Smooth muscle cell of the brain vasculature (primary cell): ENCODE results near the gene PHACTR1.
A peak's percentile ranks its signal among the peaks of the same experiment; 100 is the strongest.

ENCODE experiments used
- DNase-seq: peaks from one replicate; pipeline ENCODE4 v3.0.0-alpha.2; 2012; ENCODE audit warnings: low read depth, low spot score

PHACTR1 gene

DNA sequence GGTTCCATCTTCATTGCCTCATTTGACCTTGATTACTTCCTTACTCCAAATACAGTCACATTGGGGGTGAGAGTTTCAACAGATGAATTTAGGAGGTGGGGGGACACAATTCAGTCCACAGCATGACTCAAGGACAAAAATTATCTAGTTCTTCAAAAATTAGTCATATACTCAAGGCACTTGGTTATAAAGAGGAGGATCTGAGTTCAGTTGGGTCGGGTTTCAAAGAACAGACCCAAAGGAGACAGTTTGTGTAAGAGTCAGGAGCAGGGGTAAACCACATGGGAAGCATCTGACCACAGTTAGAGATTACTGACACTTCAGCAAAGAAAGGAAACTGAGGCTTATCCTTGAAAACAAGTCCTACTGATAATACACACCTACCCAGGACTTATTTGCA is 473.8 kb downstream of the PHACTR1 start:
- no peak for DNase-seq

DNA sequence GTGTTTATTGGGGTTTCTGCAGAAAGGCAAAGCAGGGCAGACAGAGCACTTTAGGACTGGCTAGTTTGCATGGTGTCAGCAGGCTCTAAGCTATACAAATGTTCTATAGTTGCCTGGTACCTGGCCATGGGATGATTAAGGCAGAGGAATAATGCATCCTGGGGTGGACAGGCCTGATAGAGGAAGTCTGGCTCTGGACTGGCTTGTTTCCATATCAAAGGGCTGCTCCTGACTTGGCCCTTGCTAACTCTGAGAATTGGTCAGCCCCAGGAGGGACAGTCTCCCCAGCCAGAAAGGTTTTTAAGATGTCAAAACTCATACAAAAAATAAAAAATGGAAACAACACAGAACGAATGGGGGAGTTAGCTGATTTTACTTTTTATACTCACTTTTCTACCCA is 474.9 kb downstream of the PHACTR1 start:
- no peak for DNase-seq

DNA sequence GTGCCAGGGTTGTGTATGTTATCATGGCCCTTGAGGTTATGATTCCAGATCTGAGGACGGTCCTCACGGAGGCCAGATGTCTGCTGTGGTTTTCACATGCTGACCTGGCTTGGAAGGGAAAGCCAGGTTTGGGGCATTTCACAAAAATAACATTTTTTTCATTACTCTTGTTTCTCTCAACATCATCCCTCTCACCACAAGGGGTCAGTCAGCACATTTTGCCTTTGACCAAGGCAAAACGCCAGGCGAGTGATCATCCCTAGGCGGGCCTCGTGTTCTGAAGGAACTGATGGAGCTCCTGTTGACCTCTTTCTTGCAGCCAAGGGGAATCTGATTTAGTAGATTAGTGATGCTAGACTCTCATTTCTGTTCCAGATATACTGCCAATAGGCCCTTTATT is 478.3 kb downstream of the PHACTR1 start:
- DNase-seq = peak; percentile 18

DNA sequence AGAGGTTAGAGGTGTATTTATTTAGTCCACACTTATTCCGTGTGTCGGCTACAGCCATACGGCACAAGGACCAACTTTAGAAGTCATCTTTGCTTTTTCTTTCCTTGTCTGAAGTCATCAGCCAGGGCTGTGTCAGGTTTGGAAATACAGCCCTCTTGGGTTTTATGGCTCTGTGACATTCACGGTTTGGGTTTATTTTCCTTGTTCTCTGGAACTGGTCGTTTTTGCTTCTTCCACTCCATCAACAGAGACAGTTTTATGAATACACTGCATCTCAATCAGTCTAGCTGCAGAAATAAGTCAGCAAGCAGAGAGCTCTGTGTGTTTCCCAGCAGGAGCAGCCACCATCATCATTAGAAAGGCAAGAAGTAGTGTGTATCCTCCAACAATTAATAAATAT is 479.2 kb downstream of the PHACTR1 start:
- DNase-seq = no peak

DNA sequence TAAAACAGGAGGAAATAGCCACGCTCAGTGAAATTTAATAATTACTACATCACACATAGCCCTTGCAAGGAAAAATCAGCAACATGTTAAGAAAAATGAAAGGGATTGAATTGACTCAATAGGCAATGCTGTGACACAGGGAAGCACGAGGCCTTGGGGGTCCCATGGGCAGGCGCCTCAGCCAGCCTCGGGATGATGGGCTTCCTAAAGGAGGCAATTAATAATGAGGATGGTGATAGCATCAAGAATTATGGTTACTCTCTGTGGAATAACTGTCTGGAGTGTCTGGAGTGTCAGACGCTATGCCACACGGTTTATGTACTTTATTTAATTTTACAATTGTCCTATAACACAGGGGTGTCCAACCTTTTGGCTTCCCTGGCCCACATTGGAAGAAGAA is 481.6 kb downstream of the PHACTR1 start:
- no peak for DNase-seq

DNA sequence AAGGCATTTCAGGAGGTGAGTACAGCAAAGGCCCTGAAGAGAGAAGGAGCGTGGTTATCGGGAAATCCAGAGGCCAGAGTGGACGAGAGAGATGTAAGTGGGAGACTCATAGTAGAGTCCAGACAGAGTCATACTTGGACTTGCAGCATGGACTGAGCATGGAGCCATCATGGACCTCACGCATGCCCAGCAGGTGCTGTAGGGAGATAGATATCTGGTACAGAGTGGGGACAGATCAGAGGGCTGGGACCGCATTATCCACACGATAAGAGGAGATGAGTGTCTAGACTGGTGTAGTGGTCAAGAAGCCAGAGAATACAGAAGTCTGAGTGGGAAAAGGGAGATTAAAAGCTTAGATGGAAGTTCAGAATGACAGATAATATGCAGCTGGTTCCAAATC is 484.8 kb downstream of the PHACTR1 start:
- no peak for DNase-seq

DNA sequence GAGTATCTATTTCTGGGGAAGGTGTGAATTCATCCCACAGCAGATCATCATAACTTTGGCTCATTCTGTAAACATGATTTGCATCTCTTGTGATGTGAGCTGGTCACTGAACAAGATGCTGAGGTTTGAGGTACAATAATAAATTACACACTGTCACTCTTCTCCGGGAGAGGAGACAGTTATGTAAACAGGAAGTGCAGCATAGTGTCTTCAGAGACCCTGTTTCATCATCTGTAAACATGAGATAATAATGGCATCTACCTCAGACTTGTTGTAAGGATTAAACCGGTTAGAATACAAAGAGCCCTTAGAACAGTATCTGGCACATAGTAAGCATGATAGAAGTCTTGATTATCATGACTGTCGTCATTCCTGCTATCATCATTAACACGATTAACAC is 486.6 kb downstream of the PHACTR1 start:
- DNase-seq = no peak

DNA sequence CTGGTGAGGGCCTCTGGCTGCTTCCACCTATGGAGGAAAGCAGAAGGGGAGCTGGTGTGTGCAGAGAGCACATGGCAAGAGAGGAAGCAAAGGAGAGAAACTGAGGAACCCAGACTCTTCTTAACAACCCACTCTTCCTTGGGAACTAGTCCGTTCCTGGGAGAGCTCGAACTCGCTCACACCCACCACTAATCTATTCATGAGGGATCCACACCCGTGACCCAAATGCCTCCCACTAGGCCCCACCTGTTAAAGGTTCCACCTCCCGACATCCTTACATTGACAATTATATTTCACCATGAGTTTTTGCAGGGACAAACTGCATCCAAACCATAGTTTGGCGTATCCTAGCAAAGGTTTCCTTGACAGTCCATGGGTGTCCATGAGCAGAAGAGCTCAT is 488.5 kb downstream of the PHACTR1 start:
- DNase-seq = no peak

DNA sequence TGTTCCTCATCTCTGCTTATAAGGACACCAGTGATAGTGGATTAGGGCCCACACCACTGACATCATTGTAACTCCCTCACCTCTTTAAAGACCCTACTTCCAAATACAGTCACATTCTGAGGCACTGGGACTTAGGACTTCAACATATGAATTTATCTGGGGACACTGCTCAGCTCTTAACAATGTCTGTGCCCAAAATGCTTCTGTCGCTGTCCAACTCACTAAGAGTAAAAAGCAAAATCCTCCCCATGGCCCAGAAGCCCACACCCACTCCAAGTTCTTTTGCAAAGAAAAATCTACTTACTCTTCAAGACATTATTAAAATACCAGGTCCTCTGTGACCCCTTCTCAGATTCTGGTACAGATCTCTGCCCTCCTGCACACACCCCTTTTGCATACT is 495.5 kb downstream of the PHACTR1 start:
- DNase-seq = no peak

DNA sequence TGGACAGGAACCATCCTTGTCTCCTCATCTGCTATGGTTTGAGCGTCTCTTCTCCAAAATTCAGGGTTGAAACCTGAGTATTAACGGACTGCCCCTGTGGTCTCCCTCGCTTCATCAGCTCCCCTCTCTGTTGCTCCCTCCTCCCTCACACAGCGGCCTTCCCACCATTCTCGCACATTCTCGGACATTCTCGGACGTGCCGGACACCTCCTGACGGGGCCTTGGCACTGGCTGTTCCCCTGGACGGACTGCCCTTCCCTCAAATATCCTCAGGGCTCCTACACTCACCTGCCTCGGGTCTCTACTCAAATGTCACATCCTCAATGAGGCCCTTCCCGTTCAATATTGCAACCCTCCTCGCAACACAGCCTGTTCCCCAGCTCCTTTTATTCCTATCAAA is 496.0 kb downstream of the PHACTR1 start:
- no peak for DNase-seq

DNA sequence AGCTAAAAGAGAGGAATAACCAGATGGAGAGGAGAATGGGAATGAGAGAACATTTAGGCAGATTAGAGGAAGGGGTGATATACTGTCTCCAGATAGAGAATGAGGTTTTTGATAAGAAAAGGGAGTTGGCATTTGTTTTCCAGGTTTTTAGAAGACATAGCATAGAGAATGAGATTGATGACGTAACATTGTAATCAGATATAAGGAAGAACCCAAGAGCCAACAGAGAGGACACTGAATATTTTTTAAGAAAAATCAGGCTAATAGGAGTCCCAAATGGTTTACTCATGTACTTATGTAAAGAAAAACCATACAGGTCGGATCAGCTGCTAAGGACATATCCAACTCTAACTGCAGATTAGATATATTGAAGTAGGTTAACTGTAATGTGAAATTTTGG is 498.8 kb downstream of the PHACTR1 start:
- no peak for DNase-seq

DNA sequence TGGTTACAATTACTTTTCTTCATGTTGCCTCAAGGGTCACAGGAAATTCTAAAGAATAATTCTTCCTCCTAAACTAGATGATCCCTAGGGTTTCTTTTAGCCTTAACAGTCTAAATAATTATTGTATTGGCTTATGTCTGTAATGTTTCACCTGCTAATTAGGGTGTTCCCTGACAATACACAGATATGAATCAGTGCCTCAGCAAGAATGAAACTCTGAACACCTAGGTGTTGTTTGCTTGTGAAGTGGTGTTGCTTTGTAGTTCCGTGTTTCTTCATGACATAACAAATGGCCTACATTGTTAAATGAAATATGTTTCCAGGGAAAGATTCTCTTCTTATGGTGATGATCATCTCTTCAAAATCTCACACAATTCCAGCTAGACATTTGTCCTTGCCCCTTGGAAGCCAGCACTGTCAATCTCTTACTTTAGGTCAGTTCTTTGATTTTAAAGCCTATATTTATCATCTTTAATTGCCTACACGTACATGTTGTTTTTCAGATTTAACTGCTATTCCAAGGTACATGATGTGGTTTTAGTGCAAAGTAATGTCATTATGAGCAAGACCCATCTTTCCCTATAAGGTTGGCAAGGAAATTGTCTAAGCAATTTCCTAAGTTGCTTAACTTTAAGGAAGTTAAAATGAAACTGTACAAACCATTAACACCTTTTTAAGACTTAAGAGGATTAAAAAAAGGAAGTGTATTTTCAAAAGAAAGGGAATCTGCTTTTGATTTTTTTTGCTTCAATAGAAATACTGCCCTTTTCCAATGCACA is 499.9 kb downstream of the PHACTR1 start:
- no peak for DNase-seq

DNA sequence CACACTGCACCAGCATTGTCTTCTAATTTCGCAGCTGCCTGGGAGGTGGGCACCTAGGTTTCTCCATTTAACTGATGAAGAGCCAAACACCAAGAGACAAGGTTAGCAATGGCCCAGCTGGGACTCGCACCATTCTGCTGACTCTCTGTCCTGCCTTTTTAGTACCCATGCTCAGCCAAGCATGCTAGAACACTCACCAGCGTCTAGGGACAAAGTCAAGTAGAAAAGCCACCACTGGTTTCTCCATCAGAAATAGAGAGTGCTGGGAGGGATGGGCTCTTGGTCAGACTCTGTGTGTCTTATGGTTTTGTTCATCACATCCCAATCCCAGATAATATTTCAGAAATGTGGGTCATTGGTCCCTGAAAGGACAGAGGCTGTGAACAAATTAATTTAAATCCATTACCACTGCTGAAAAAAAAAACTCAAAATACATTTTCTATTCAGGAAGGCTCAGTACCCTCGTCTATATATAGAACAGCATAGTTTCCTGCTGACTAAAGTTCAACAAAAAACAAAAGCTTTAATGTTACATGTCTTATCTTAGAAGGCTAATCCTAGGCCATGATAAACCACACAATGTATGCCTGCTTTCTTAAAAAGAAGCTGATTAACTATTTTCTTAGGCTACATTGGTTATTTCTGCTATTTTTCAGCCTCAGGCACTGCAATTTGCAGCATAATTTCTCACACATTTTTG is 500.8 kb downstream of the PHACTR1 start:
- no peak for DNase-seq

DNA sequence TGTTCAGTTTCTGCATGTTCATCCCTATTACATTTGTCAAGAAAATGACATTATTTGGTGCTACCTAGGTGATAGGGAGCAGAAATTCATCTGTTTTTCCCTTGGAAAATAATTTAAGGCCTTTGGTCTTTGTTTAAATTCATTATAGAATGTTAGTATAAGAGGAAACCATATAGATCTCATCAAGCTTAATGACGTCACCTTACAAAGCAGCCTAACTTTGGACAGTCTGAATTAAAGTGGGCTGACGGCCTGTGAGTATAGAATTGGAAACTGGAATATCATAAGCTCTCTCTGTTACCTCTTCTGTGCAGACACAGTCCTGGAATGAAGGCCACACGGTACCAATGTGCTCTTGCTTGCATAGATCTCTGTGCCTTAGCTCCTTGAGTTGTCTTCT is 503.7 kb downstream of the PHACTR1 start:
- DNase-seq = no peak

DNA sequence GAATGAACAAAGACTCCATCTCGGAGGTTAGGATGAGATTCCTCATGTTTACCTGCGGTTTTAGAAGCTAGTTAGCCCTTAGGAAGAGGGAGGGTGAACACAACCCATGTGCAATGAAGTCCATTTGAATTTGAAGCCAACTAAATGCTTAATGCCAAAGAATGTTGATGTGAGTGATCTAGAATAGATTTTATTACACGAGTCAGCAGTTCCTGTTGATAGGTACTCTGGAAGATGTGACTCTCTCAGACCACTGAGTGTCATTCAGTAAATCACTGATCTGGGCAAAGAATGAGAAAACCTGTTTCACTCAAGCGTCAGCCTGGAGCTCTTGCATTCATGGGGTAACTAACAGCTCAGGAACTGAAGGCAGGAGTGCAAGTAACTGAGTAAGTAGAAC is 505.5 kb downstream of the PHACTR1 start:
- no peak for DNase-seq

DNA sequence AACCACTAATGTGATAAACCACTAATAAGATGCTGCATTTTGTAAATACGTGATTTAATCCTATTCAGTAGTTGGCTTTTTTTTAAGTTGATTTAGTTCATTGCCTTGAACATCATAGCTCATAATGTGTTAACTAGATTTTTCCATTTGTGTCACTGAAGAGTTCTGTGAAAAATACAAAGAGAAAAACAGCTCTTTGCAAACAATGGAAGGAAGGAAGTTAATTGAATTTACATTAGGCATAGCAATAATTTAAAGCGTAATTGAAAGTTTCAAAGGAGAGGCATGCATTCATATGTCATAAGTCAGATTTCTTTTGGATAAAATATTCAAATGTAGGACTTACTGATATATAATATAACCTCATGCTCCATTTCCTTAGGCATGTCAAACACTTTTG is 509.5 kb downstream of the PHACTR1 start:
- no peak for DNase-seq

DNA sequence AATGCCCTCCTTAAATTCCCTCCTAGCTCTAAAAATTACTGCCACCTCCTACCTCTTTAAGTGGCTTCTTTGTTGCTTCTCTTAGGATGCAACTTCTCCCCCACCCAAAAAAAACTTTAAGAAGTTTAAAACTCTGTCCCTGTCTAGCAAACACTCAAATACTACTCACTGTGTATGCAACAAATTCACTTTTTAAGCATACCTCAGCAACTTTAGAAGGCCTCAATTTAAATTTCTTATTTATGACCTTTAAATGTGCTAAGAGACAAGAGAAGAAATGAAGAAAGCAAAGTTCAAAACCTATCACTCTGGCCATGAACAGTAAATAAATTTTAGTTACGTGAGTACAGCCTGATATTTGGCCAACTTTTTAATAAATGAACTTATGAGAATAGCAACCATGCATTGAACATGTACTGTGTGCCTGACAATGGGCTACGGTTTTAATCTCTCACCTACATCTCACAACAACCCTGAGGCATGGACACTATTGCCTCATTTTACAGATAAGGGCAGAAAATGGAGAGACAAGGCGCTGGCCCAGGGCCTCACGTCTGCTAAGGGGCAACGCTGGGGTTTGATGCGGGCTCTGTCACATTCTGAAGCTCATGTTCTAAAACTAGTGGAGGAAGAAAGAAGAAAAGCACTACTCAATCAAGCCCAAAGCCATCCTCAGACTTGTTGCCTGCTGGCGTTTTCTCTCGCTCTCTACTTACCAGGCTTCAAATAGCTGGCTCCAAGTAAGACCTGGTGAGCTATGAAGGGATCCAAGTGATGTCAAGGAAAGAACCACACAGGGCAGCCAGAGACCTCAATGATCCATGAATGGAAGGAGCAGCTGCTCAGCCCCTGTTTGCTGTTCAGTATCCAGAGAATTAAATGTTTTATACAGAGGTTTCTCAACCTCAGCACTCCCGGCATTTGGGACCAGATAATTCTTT is 512.0 kb downstream of the PHACTR1 start:
- no peak for DNase-seq

DNA sequence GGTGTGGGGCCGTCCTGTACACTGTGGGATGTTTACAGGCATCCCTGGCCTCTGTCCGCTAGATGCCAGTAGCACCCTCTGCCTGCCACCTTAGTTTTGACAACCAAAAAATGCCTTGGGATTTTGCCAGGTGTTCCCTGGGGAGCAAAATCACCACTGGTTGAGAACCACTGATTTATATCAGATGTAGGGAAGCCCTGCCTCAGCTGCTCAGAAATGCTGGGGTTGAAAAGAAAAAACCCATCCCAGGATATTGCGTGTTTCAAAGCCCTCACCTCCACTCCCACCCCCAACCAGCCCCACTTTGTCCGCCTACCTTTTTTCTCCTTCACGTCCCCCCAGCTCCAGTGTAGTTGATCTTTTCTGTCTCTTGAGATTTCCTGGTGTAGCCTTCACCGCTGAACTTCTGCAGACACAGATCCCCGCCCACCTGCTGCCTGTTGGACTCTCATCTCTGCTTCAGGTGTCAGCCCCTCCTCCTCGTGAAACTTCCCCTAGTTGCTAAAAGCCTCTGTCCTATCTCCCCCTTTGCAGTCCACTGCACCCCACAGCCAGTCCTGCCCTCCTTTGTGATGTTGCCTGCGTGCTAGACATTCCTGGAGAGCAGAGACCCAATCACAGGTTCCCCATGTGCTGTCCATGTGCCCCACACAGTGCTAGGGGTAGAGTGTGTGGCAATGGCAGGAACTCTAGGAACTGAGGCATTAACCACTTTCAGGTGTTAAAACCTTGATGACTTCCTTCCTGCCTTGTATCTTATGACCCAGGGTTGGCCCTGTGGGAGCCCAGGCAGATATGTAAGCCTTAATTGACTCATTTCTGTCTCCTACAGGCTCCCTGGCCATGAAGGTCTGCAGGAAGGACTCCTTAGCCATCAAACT is 512.9 kb downstream of the PHACTR1 start:
- no peak for DNase-seq

DNA sequence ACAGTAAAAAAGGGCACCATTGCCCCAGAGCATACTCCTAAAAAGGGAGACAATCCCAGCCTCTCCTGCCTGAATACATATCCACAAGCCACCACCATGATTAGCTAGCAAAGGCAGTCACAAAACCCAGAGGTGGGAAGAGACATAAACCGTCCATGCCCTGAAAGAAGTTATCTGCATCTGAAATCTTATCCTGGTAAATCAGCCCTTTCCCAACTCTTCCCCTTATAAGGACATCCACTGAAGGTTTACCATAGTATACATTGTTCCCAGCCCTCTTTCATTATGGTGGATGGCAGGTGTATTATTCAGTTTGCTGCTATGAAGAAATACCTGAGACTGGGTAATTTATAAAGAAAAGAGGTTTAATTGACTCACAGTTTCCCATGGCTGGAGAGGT is 516.5 kb downstream of the PHACTR1 start:
- DNase-seq = no peak

DNA sequence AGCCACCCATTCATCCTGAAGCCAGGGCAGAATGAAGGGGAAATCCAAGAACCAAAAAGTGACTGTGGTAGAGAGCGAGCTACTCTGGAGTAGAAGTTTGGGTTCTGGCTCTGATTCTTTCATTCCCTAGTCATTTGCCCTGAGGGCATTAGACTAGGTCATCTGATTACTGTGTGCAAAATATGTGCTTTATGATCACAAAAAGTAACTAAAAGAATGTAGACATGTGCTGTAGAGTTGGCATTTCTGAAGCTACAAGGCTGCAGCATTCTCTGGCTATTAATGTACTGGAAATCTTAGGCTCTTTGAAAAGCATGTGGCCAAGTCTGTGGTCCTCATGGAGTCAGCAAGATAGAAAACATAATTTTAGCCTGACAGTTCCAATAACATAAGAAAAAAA is 517.6 kb downstream of the PHACTR1 start:
- DNase-seq = no peak

DNA sequence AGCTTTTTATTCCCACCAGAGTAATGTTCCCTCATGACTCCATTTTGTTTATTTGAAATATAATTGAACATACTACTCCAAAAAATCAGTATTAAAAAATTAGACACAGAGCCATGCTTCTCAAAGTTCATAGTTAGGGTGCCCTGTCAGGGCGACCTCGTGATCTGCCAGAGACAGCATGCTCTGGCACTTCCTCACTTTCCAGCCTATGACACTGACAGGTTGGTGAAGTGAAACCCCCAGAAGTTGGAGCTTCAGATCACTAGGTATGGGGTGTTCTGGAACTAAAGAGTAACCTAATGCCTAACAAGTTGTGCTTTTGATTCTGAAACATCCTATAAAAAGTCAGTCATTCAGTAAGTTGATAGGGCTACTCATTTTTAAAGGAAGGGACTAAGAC is 518.8 kb downstream of the PHACTR1 start:
- no peak for DNase-seq
